H9 (cell line): ENCODE measurements around the gene RBM45. TPM values are rescaled to one million over a fixed set of nuclear protein-coding genes. Genes with fewer than 3 reads are reported as not detected.

Experiments used
- DNase-seq: peaks from one replicate; pipeline ENCODE4 v3.0.0-alpha.2; 2017
- H2AFZ ChIP-seq: one replicate; pipeline ENCODE4 v1.6.1; 2013; ENCODE audit warnings: mild to moderate bottlenecking, low read length, control low read depth, moderate library complexity
- H2AK5ac ChIP-seq: 2 replicates; pipeline ENCODE4 v1.6.1; 2013; ENCODE audit warnings: low read length, control low read depth, mixed read lengths; ENCODE audit not compliant: insufficient read length
- H2BK120ac ChIP-seq: one replicate; pipeline ENCODE4 v1.6.1; 2013; ENCODE audit warnings: low read depth, mild to moderate bottlenecking, low read length, control low read depth, inconsistent platforms; ENCODE audit not compliant: poor library complexity, severe bottlenecking
- H2BK12ac ChIP-seq: 2 replicates; pipeline ENCODE4 v1.6.1; 2013; ENCODE audit warnings: low read length, control low read depth, mixed read lengths, low read depth; ENCODE audit not compliant: insufficient read length
- H2BK15ac ChIP-seq: 2 replicates; pipeline ENCODE4 v1.6.1; 2013; ENCODE audit warnings: low read depth, low read length, control low read depth
- H2BK20ac ChIP-seq: one replicate; pipeline ENCODE4 v1.6.1; 2013; ENCODE audit warnings: low read depth, mild to moderate bottlenecking, low read length, control low read depth, inconsistent platforms; ENCODE audit not compliant: poor library complexity, severe bottlenecking
- H2BK5ac ChIP-seq: 2 replicates; pipeline ENCODE4 v1.6.1; 2013; ENCODE audit warnings: low read length, control low read depth, mixed read lengths; ENCODE audit not compliant: insufficient read length
- H3K14ac ChIP-seq: 2 replicates; pipeline ENCODE4 v1.6.1; 2013; ENCODE audit warnings: low read length, control low read depth; ENCODE audit not compliant: insufficient read depth
- H3K18ac ChIP-seq: 2 replicates; pipeline ENCODE4 v1.6.1; 2013; ENCODE audit warnings: low read depth, mild to moderate bottlenecking, mixed read lengths, low read length, control low read depth; ENCODE audit not compliant: insufficient read length
- H3K23ac ChIP-seq: 2 replicates; pipeline ENCODE4 v1.6.1; 2013; ENCODE audit warnings: low read length, control low read depth, mixed read lengths, low read depth; ENCODE audit not compliant: insufficient read length
- H3K23me2 ChIP-seq: 2 replicates; pipeline ENCODE4 v1.6.1; 2013; ENCODE audit warnings: low read depth, mild to moderate bottlenecking, mixed read lengths, low read length, control low read depth; ENCODE audit not compliant: insufficient read length, poor library complexity, severe bottlenecking
- H3K27ac ChIP-seq: 2 replicates; pipeline ENCODE4 v1.5.1; 2013; ENCODE audit warnings: low read length, control low read depth, mixed read lengths, low read depth; ENCODE audit not compliant: insufficient read length
- H3K27me3 ChIP-seq: 2 replicates; pipeline ENCODE4 v1.6.1; 2013; ENCODE audit warnings: low read length, control low read depth, inconsistent platforms; ENCODE audit not compliant: insufficient read depth
- H3K4ac ChIP-seq: 2 replicates; pipeline ENCODE4 v1.6.1; 2013; ENCODE audit warnings: low read depth, mild to moderate bottlenecking, control low read depth, inconsistent platforms, low read length, moderate library complexity
- H3K4me1 ChIP-seq: 2 replicates; pipeline ENCODE4 v1.6.1; 2013; ENCODE audit warnings: low read length, control low read depth, inconsistent platforms; ENCODE audit not compliant: insufficient read depth
- H3K4me2 ChIP-seq: 2 replicates; pipeline ENCODE4 v1.6.1; 2013; ENCODE audit warnings: low read length, control low read depth, mixed read lengths; ENCODE audit not compliant: insufficient read length, insufficient read depth
- H3K56ac ChIP-seq: 2 replicates; pipeline ENCODE4 v1.6.1; 2013; ENCODE audit warnings: low read depth, mild to moderate bottlenecking, mixed read lengths, low read length, control low read depth; ENCODE audit not compliant: insufficient read length
- H3K79me1 ChIP-seq: 2 replicates; pipeline ENCODE4 v1.6.1; 2013; ENCODE audit warnings: low read depth, mild to moderate bottlenecking, moderate library complexity, low read length, control low read depth, inconsistent platforms; ENCODE audit not compliant: insufficient read depth, poor library complexity, severe bottlenecking
- H3K79me2 ChIP-seq: 2 replicates; pipeline ENCODE4 v1.6.1; 2013; ENCODE audit warnings: low read length, control low read depth, inconsistent platforms; ENCODE audit not compliant: insufficient read depth
- H3K9ac ChIP-seq: 2 replicates; pipeline ENCODE4 v1.6.1; 2013; ENCODE audit warnings: low read length, control low read depth, mixed read lengths; ENCODE audit not compliant: insufficient read length; ENCODE audit errors: extremely low read depth
- H3K9me3 ChIP-seq: one replicate; pipeline ENCODE4 v1.6.1; 2013; ENCODE audit warnings: low read depth, low read length, inconsistent platforms; ENCODE audit not compliant: control insufficient read depth
- H3T11ph ChIP-seq: one replicate; pipeline ENCODE4 v1.6.1; 2013; ENCODE audit warnings: mild to moderate bottlenecking, low read length, control low read depth, inconsistent platforms
- H4K20me1 ChIP-seq: one replicate; pipeline ENCODE4 v1.6.1; 2013; ENCODE audit not compliant: control insufficient read depth, insufficient read length, insufficient read depth
- H4K5ac ChIP-seq: 2 replicates; pipeline ENCODE4 v1.6.1; 2013; ENCODE audit warnings: low read depth, mild to moderate bottlenecking, mixed read lengths, low read length, control low read depth; ENCODE audit not compliant: insufficient read length
- H4K8ac ChIP-seq: replicated peaks from 2 replicates; pipeline ENCODE4 v1.6.1; 2013; ENCODE audit warnings: low read length, control low read depth, mixed read lengths, low read depth; ENCODE audit not compliant: insufficient read length
- H4K91ac ChIP-seq: 2 replicates; pipeline ENCODE4 v1.6.1; 2013; ENCODE audit warnings: low read depth, mild to moderate bottlenecking, moderate library complexity, mixed read lengths, low read length, control low read depth; ENCODE audit not compliant: insufficient read length
- H3K27ac Mint-ChIP-seq, 3 experiments: 2 replicates in 2 of 3; 3 replicates in 1 of 3; pipeline ENCODE4 v1.8.0; 2020 to 2021; ENCODE audit warnings: mixed read lengths in 3 of 3, mild to moderate bottlenecking in 1 of 3, moderate library complexity in 1 of 3
- H3K27me3 Mint-ChIP-seq: 2 replicates; pipeline ENCODE4 v1.8.0; 2021; ENCODE audit warnings: low read depth, mild to moderate bottlenecking, moderate library complexity, mixed read lengths
- H3K36me3 Mint-ChIP-seq, 3 experiments: 2 replicates in 2 of 3; 3 replicates in 1 of 3; pipeline ENCODE4 v1.8.0; 2020 to 2021; ENCODE audit warnings: low read depth in 3 of 3, mixed read lengths in 3 of 3; ENCODE audit not compliant: insufficient read depth in 1 of 3
- H3K4me1 Mint-ChIP-seq, 2 experiments: 2 replicates each; pipeline ENCODE4 v1.8.0; 2020; ENCODE audit warnings: mixed read lengths in 2 of 2
- H3K4me3 Mint-ChIP-seq, 2 experiments: 2 replicates in 1 of 2; 3 replicates in 1 of 2; pipeline ENCODE4 v1.8.0; 2020 to 2021; ENCODE audit warnings: mild to moderate bottlenecking in 2 of 2, mixed read lengths in 2 of 2, moderate library complexity in 1 of 2
- H3K9me3 Mint-ChIP-seq, 2 experiments: 2 replicates in 1 of 2; 3 replicates in 1 of 2; pipeline ENCODE4 v1.8.0; 2020; ENCODE audit warnings: mild to moderate bottlenecking in 2 of 2, mixed read lengths in 2 of 2, moderate library complexity in 1 of 2
- CTCF ChIP-seq: fragments of 200-600 bp; sonication (generic); conservative IDR thresholded peaks from 3 replicates; pipeline ENCODE4 v1.8.0; 2021; ENCODE audit warnings: antibody characterized with exemption, mild to moderate bottlenecking
- WGBS: extraction: QIAGEN DNeasy Blood & Tissue Kit; methylation state at CpG from one replicate; pipeline ENCODE4 v1.1.7; 2013; ENCODE audit warnings: missing lambda C conversion rate, low lambda C conversion rate, mixed read lengths; ENCODE audit not compliant: insufficient read length; ENCODE audit errors: extremely low coverage; 5-methylcytosine and 5-hydroxymethylcytosine counted together
- total RNA-seq: library from RNA; stranded (reverse); gene quantifications from 2 replicates; pipeline ENCODE4 v1.2.1, GENCODE V29; 2021

The RBM45 gene
- total RNA-seq, 1 experiment from 2014 or later: 13.9 TPM

- no peak overlapping the region for H2BK20ac ChIP-seq
- Mint-ChIP-seq H3K27ac (peak overlapping the region in 1 of 3 experiments; percentile 65; a peak in 1 of 7 replicates), H3K27me3 (no peaks in the 10 kb centered on the region), H3K4me1 (peaks cover 3 to 5% of the 10 kb centered on the region in 2 experiments; a peak in 3 of 4 replicates), H3K9me3 (no peaks in the 10 kb centered on the region), H3K36me3 (no peaks in the 10 kb centered on the region), H3K4me3 (no peak overlapping the region)
- H3K18ac ChIP-seq: no peak overlapping the region
- H3K79me1 ChIP-seq: no peaks in the 10 kb centered on the region
- no peaks in the 10 kb centered on the region for H3K9me3 ChIP-seq
- WGBS: no CpG with 5 or more reads among the region's 4 CpGs
- H4K5ac ChIP-seq: no peak overlapping the region
- H2AFZ ChIP-seq: no peak overlapping the region
- no peaks in the 10 kb centered on the region for H4K20me1 ChIP-seq
- H3K23ac ChIP-seq: no peak overlapping the region
- no peak overlapping the region for H2AK5ac ChIP-seq
- H3K27ac ChIP-seq: no peak overlapping the region
- H3K4me1 ChIP-seq: no peaks in the 10 kb centered on the region
- no peak overlapping the region for H4K8ac ChIP-seq
- H2BK12ac ChIP-seq: no peak overlapping the region
- no peak overlapping the region for H2BK15ac ChIP-seq
- no peak overlapping the region for H3K4ac ChIP-seq
- no peak overlapping the region for H4K91ac ChIP-seq
- H3T11ph ChIP-seq: no peak overlapping the region
- H3K14ac ChIP-seq: no peak overlapping the region
- H3K79me2 ChIP-seq: no peaks in the 10 kb centered on the region
- no peak for TF ChIP-seq CTCF
- H2BK120ac ChIP-seq: no peak overlapping the region
- H3K9ac ChIP-seq: no peak overlapping the region
- H3K56ac ChIP-seq: no peak overlapping the region
- H2BK5ac ChIP-seq: no peak overlapping the region
- H3K27me3 ChIP-seq: no peaks in the 10 kb centered on the region
- H3K23me2 ChIP-seq: peaks cover 8% of the 10 kb centered on the region
- H3K4me2 ChIP-seq: no peak overlapping the region
- no peak for DNase-seq
These were observed 1.6 kb upstream of the RBM45 start for GRCh38 chr2:178110681-178111080.
